Epithelial cell of proximal tubule (primary cell): ENCODE results near the gene FIGN. TPM values are rescaled to one million over a fixed set of nuclear protein-coding genes. Genes with fewer than 3 reads are reported as not detected.

Source experiments
- DNase-seq: peaks from one replicate; pipeline ENCODE4 v3.0.0-alpha.2; 2011; ENCODE audit warnings: low read depth
- H3K4me3 ChIP-seq: 2 replicates; pipeline ENCODE4 v1.5.1; 2011; ENCODE audit warnings: low read depth, mild to moderate bottlenecking, low read length
- total RNA-seq: library from RNA; depleted of rRNA; stranded (reverse); fragments of >200 nt; gene quantifications from 2 replicates; pipeline ENCODE4 v1.2.3, GENCODE V29; 2015
- TF ChIP-seq, protein P1 (sequence below): conservative IDR thresholded peaks from 2 replicates; pipeline ENCODE4 v1.5.1; 2012; ENCODE audit warnings: low read depth, mild to moderate bottlenecking, low read length

FIGN gene
- total RNA-seq, 1 donor from 2014 or later: 3.2 TPM

GRCh38 chr2:163756588-163756987 is 20.8 kb upstream of the FIGN start:
- no peak overlapping the region for H3K4me3 ChIP-seq
- TF ChIP-seq, protein P1, sequence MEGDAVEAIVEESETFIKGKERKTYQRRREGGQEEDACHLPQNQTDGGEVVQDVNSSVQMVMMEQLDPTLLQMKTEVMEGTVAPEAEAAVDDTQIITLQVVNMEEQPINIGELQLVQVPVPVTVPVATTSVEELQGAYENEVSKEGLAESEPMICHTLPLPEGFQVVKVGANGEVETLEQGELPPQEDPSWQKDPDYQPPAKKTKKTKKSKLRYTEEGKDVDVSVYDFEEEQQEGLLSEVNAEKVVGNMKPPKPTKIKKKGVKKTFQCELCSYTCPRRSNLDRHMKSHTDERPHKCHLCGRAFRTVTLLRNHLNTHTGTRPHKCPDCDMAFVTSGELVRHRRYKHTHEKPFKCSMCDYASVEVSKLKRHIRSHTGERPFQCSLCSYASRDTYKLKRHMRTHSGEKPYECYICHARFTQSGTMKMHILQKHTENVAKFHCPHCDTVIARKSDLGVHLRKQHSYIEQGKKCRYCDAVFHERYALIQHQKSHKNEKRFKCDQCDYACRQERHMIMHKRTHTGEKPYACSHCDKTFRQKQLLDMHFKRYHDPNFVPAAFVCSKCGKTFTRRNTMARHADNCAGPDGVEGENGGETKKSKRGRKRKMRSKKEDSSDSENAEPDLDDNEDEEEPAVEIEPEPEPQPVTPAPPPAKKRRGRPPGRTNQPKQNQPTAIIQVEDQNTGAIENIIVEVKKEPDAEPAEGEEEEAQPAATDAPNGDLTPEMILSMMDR: no peak

DNA sequence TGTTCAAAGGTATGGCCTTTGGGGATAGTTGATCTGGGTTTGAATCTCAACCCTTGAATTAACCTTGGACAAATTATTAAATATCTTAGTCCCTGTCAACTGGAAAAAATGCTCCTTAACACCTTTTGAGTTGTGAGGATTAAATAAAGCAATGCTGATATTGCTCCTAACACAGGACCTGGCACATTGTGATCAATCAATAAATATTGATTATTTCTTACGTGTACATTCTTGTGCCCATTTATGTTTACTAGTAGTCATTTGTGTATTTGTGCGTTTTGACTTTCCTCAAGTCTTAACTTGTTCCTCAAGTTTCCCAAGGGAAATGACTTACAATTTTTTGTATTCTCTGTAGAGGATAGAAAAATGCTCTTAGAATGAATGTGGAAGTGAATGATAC is 19.6 kb upstream of the FIGN start:
- H3K4me3 ChIP-seq: no peak overlapping the region
- no peak for DNase-seq
- TF ChIP-seq, protein P1: no peak

More at GRCh38 chr2:163756588-163756987, 20.8 kb upstream of the FIGN start:
- DNase-seq: no peak

DNA sequence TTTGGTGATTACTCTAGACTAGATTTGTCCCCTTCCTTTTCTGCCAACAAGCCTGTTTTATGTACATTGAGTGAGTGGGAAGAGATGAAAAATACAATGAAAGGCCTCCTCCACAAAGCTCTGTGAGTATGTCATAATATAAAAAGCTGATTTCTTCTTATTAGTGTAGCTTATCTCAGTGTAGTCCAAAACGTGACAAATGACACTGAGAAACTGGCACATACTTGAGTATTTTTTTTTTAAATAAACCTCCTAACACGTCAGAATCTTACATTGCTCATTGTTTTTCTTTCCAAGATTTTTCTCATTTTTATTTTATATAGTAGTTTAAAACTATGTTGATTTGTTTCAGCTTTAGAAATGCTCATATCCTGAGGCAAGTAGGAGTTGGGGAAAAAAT is 17.9 kb upstream of the FIGN start:
- no peak overlapping the region for H3K4me3 ChIP-seq
- no peak for DNase-seq
- TF ChIP-seq, protein P1: no peak

- no peak overlapping the region for H3K4me3 ChIP-seq
Observed at GRCh38 chr2:163752267-163752666, 16.5 kb upstream of the FIGN start.

DNA sequence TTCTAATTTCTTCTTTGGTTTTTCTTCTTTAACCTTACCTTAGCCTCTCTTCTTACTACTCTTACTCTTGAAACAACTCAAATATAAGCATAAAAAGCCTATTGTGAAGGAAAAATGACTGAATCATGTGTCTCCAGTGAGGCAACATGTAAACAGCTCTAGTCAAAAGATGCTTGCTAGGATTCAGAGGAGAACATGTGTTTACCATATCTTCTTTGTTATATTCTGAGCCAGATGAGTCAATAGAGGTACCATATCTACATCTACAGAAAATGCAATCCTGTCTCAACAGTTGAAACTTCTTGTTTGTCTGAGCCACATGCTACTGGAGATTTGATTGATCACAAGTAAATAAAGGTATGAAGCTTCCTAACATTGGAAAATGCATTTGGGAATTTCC is 15.9 kb upstream of the FIGN start:
- H3K4me3 ChIP-seq: no peak overlapping the region
- DNase-seq: no peak
- TF ChIP-seq, protein P1: no peak

More at GRCh38 chr2:163752267-163752666, 16.5 kb upstream of the FIGN start:
- TF ChIP-seq, protein P1: no peak
- no peak for DNase-seq

DNA sequence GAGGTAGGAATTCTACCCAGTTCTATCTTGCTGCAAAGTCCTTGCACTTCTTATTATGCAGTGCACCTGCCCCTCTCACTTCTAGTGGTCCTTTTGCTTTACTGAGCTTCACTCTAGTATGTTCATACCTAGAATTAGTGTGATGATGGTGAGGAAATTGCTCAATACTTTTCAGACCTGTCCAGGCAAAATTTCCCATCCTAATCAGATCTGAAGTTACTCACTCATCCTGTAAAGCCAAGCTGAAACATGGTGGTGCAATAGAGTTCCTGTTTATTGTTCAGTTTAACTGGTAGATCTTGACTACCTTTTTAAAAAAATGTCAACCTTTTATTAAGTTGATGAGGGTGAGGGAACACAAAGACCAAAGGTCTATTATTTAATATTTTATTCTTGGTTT is 12.6 kb upstream of the FIGN start:
- TF ChIP-seq, protein P1: no peak
- DNase-seq: no peak
- no peak overlapping the region for H3K4me3 ChIP-seq

- TF ChIP-seq, protein P1: no peak
- no peak for DNase-seq
- H3K4me3 ChIP-seq: no peak overlapping the region
Observed at GRCh38 chr2:163741435-163741834, 5.6 kb upstream of the FIGN start.
